Hepatocyte (in vitro differentiated cells): ENCODE results near the gene ATP2B1.

Experiments
- EZH2 ChIP-seq: fragments of 200-600 bp; sonication (generic); IDR thresholded peaks from 2 replicates; pipeline ENCODE4 v1.6.1; 2016; ENCODE audit warnings: antibody characterized with exemption, mild to moderate bottlenecking, borderline replicate concordance
- EZH2phosphoT487 ChIP-seq: fragments of 200-600 bp; sonication (generic); IDR thresholded peaks from one replicate; pipeline ENCODE4 v1.6.1; 2018; ENCODE audit warnings: antibody characterized with exemption, mild to moderate bottlenecking, low read depth, moderate library complexity; ENCODE audit not compliant: unreplicated experiment, severe bottlenecking
- TF ChIP-seq, protein P1 (sequence below): fragments of 200-600 bp; sonication (generic); IDR thresholded peaks from 2 replicates; pipeline ENCODE4 v1.5.1; 2016; ENCODE audit warnings: antibody characterized with exemption, mild to moderate bottlenecking; ENCODE audit not compliant: poor library complexity

DNA sequence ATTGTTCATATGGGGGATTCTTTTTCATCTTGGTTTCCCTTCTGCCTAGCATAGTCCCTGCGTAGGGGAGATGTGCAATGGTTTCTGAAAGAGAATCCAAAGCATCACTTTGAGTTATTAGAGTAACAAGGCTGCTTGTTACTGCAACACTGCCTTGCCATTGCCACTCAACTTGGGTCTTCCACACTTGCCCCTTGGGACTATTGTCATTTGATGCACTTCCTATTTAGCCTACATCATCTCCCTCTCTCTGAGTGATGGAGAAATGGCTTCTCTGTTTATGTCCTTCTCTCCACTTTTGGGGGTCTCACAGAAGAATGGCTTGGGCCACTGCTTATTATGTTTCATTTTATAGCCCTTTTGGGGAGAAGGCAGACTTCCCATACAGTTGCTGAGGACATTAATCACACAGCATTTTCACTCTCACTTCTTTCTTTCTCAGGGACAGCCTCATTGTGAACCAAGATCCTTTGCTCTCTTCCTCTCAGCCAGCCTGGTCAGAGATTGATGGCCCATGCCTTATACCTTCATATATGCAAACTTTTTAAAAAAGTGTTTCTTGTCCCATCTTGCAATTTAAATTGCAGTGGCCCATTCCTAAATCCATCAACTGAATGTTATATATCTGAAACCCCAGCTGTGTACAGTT lies 131.9 kb downstream of the ATP2B1 start:
- TF ChIP-seq, protein P1, sequence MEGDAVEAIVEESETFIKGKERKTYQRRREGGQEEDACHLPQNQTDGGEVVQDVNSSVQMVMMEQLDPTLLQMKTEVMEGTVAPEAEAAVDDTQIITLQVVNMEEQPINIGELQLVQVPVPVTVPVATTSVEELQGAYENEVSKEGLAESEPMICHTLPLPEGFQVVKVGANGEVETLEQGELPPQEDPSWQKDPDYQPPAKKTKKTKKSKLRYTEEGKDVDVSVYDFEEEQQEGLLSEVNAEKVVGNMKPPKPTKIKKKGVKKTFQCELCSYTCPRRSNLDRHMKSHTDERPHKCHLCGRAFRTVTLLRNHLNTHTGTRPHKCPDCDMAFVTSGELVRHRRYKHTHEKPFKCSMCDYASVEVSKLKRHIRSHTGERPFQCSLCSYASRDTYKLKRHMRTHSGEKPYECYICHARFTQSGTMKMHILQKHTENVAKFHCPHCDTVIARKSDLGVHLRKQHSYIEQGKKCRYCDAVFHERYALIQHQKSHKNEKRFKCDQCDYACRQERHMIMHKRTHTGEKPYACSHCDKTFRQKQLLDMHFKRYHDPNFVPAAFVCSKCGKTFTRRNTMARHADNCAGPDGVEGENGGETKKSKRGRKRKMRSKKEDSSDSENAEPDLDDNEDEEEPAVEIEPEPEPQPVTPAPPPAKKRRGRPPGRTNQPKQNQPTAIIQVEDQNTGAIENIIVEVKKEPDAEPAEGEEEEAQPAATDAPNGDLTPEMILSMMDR: no peak
- TF ChIP-seq EZH2: no peak
- no peak for TF ChIP-seq EZH2phosphoT487
